Ectodermal cell (in vitro differentiated cells): ENCODE results near the gene MYO10.

Experiments
- H3K27ac ChIP-seq: 2 replicates; pipeline ENCODE4 v1.7.0; 2013; ENCODE audit warnings: mild to moderate bottlenecking, low read depth, low read length; ENCODE audit not compliant: insufficient read depth, poor library complexity, severe bottlenecking
- H3K27me3 ChIP-seq: 2 replicates; pipeline ENCODE4 v1.7.0; 2013; ENCODE audit warnings: mild to moderate bottlenecking, low read length; ENCODE audit not compliant: insufficient read depth, control insufficient read depth, poor library complexity, severe bottlenecking
- H3K36me3 ChIP-seq: one replicate; pipeline ENCODE4 v1.7.0; 2013; ENCODE audit warnings: low read length; ENCODE audit not compliant: control insufficient read depth, insufficient read depth
- H3K4me1 ChIP-seq: one replicate; pipeline ENCODE4 v1.7.0; 2013; ENCODE audit warnings: low read length; ENCODE audit not compliant: control insufficient read depth, insufficient read depth
- H3K4me3 ChIP-seq: 2 replicates; pipeline ENCODE4 v1.7.0; 2013; ENCODE audit warnings: low read depth, low read length, control low read depth; ENCODE audit not compliant: insufficient read depth
- H3K9me3 ChIP-seq: 2 replicates; pipeline ENCODE4 v1.7.0; 2013; ENCODE audit warnings: mild to moderate bottlenecking, low read length, moderate library complexity; ENCODE audit not compliant: control insufficient read depth
- WGBS, 2 experiments: methylation state at CpG; one replicate each; pipeline ENCODE4 v1.1.7; 2013; ENCODE audit warnings: missing lambda C conversion rate in 2 of 2; 5-methylcytosine and 5-hydroxymethylcytosine counted together

Gene MYO10

DNA sequence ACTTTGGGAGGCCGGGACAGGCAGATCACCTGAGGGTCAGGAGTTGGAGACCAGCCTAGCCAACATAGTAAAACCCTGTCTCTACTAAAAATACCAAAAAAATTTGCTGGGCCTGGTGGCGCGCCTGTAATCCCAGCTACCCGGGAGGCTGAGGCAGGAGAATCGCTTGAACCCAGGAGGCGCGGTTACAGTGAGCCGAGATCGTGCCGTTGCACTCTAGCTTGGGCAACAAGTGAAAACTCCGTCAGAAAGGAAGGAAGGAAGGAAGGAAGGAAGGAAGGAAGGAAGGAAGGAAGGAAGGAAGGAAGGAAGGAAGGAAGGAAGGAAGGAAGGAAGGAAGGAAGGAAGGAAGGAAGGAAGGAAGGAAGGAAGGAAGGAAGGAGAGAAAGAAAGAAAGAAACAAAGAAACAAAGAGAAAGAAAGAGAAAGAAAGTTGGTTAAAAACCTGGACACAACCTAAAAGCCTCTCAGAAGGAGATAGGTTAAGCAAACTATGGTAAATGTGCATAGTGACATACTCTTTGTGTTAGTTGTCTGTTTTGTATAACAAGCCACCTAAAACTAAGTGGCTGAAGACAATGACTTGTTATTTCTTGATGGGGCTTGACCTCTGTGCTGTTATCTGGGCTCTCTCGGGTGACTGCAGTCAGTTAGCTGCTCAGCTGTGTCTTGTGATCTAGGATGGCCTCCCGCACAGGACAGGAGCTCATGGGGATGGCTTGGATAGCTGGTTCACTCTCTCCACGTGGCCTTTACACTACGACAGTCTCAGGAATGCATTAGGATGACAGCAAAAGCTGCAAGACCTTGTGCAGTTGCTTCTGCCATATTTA is 8.0 kb upstream of the MYO10 start:
- Histone ChIP-seq H3K4me3 (no peak overlapping the region), H3K36me3 (no peaks in the 10 kb centered on the region), H3K27ac (no peak overlapping the region), H3K9me3 (no peaks in the 10 kb centered on the region), H3K27me3 (no peaks in the 10 kb centered on the region), H3K4me1 (peaks cover under 1% of the 10 kb centered on the region)
- 86 to 87% methylated on average over 14 to 15 of the region's 15 CpGs for WGBS, 2 experiments

DNA sequence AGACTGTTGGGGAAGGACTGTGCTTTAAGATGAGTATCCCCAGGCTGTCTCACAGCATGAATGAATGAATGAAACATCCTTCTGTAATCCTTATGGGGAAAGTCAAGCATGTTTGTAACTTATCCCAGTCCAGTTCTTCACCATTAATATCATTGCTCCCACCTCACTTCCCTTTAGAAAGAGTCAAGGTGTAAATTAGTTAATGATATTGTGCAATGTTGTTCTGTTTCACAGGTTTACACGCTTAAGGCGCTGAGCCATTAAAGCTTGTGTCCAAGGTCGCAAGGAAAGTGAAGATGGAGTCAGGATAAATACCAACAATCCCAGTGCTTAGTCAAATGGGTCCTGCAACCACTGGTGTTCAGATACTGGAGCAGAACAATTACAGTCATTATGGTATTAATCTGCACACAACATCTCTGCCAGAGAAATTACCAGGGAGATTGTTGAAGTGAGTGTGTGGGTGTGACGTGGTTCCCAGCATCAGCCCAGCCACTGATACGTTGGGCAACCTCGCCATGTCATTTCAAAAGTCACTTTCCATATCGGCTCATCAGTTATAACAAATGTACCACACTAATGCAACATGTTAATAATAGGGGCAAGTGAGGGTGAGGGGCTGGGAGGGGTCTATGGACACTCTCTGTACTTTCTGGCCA is 1.5 kb upstream of the MYO10 start:
- H3K9me3 ChIP-seq: no peaks in the 10 kb centered on the region
- H3K27ac ChIP-seq: no peak overlapping the region
- 87 to 93% methylated on average over 3 to 7 of the region's 7 CpGs for WGBS, 2 experiments
- peaks cover 43% of the 10 kb centered on the region for H3K27me3 ChIP-seq
- H3K4me3 ChIP-seq: no peak overlapping the region
- no peaks in the 10 kb centered on the region for H3K36me3 ChIP-seq
- H3K4me1 ChIP-seq: peaks cover 17% of the 10 kb centered on the region

DNA sequence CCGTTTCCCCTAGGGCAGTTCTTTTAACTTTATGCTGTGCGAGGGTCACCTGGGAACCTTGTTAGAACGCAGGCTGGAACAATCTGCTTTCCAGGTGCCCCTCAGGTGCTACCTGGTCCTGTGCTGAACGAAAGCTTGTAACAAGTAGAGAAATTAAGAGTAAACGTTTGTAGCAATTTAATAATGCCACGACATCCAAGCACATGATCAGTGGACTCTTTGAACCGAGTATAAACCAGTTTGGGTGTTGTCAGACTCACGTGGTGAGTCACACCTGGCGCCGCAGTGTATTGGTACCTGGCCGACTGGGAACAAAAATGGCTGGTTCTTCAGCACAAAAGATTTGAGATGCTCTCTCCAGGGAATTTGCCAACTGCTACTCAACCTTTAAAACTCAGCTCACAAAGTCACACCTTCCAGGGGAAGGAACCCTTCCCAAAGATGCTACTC is 926 bp upstream of the MYO10 start:
- H3K27me3 ChIP-seq: peaks cover 43% of the 10 kb centered on the region

DNA sequence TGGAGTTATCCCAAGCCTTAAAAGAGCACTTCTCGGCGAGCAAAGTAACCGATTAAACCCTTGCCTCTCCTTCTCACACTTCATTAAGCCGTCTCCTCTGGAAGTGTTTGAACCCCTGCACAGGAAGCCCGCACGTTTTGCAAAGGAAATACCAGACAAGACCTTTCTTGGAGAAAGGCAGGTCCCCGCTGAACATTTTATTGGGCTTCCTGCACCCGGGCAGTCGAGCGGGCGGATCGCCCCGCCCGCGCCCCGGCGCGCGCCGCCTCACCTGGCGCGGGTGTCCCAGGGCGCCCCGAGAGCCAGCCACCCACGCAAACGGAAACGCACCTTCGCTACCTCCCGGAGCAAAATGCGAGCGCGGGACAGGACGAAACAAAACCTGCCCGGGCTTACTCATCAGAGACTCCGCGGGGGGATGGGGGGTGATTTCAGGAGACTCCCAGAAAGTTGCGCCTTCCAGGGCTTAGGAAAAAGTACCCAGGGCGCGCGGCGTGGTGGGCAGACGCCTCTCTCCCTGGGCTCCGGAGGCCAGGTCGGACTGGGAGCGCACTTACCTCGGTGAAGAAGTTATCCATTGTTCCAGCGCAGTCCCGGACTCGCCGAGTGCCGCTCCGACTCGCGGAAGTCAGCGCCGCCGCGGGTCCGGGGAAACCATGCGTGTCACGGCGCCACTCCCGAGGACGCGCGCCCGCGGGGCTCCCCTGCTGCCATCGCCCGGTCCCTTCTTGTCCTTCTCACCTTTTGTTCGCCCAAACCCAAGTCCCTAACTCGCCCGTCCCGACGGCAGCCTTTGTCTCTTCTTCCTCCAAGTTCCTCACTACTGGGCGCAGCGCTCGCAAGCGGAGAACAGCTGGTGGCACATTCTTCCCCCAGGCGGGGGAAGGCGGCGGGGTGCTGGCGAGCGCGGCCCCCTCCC is 598 bp downstream of the MYO10 start:
- Histone ChIP-seq H3K27me3 (peaks cover 43% of the 10 kb centered on the region), H3K27ac (no peak overlapping the region)

More for the DNA sequence above, 926 bp upstream of the MYO10 start:
- Histone ChIP-seq H3K4me1 (peaks cover 19% of the 10 kb centered on the region), H3K36me3 (no peaks in the 10 kb centered on the region), H3K9me3 (no peaks in the 10 kb centered on the region), H3K27ac (no peak overlapping the region), H3K4me3 (peak overlapping the region; percentile 90)
- 37% methylated on average over 11 of the region's 11 CpGs for WGBS, 2 experiments

DNA sequence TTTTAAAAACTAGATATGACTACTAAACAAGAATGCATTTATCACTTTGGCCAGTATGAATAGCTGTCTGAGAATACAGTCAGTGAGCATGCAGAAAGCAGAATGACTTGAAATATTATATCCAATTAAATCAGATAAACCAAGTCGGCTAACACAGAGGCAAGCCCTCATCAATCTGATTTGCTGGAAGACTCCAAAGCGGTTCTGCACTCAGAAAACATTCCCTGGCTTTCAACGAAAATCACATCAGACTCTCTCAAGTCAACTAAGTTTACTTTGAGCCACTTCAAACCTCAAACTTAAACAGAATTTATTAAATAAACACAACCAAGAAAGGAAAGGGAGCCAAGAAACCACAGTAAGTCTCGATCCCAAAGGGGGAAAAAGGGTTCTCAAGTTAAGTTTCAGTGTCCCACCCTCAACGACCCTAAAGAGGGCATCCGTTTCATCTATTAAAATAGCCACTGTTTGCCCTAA is 1.4 kb downstream of the MYO10 start:
- Histone ChIP-seq H3K4me1 (peaks cover 27% of the 10 kb centered on the region), H3K36me3 (no peaks in the 10 kb centered on the region), H3K9me3 (no peaks in the 10 kb centered on the region), H3K4me3 (peak overlapping the region; percentile 90), H3K27me3 (peaks cover 43% of the 10 kb centered on the region), H3K27ac (no peak overlapping the region)
- WGBS, 2 experiments: 2 to 3% methylated on average over 6 of the region's 6 CpGs

More for the DNA sequence above, 598 bp downstream of the MYO10 start:
- no peaks in the 10 kb centered on the region for H3K9me3 ChIP-seq
- H3K36me3 ChIP-seq: no peaks in the 10 kb centered on the region
- WGBS, 2 experiments: 0% methylated on average over 85 of the region's 85 CpGs
- H3K4me1 ChIP-seq: peaks cover 25% of the 10 kb centered on the region
- peak overlapping the region; percentile 90 for H3K4me3 ChIP-seq

DNA sequence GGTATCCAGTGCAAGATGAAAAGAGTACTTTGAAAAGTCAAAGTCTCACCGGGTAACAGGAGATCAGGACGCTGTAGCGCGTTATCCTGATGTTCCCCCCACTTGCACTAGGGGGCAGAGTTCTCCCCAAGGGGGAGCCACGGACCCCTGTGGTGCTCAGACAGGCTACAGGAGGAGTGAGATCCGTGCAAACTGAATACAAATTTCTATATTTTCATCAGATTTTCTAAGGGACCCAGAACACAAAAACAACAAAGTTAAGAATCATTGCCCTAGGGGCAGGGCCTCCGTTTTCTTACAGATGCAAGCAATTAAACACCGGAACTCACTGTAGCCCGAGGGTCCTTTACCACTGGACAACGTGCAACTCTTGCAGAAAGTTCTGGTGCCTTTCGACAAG is 2.0 kb downstream of the MYO10 start:
- Histone ChIP-seq H3K27me3 (peaks cover 43% of the 10 kb centered on the region), H3K4me3 (peak overlapping the region; percentile 90), H3K27ac (no peak overlapping the region), H3K9me3 (no peaks in the 10 kb centered on the region), H3K36me3 (no peaks in the 10 kb centered on the region), H3K4me1 (peaks cover 27% of the 10 kb centered on the region)
- WGBS, 2 experiments: 5 to 7% methylated on average over 10 to 11 of the region's 11 CpGs

DNA sequence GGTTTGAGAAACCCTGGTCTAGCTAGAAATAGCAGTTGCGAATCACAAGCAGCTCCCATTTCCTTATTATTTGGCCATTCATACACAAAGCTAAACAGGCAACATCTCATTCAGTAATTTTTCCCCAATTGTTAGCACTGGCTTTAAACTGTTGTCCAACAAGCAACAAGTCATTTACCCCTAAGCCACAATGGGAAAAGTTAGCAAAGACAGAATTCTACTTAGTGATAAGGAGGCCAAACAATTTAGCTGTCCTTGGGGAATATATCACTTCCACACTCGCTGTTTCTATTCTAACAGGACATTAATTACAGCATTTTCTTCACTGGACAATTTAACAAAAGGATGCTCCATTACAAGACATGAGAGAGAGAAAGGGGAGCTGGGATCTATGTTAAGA is 2.8 kb downstream of the MYO10 start:
- peaks cover 23% of the 10 kb centered on the region for H3K4me1 ChIP-seq
- 90 to 100% methylated on average over 2 of the region's 2 CpGs for WGBS, 2 experiments
- peaks cover 40% of the 10 kb centered on the region for H3K27me3 ChIP-seq
- no peak overlapping the region for H3K27ac ChIP-seq
- H3K4me3 ChIP-seq: peak overlapping the region; percentile 90
- H3K9me3 ChIP-seq: no peaks in the 10 kb centered on the region
- no peaks in the 10 kb centered on the region for H3K36me3 ChIP-seq

DNA sequence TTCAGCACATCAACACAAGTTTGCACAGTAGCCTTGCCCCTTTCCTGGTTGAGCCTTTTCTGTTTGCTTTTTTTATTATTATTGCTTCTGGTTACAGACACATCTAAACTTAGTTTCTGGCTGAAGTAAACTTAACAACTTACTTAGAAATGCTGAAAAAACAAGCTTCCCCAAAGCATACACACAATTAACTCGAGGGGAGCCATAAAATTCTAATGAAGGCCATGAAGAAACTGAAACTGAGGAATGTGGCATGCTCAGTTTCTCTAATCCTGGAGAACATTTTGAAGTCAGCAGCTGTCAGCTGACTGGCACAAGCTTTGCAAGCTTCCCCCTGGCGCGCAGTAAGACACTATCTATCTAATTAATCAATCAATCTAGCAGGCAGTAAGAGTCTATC is 3.7 kb downstream of the MYO10 start:
- 81 to 90% methylated on average over 3 of the region's 3 CpGs for WGBS, 2 experiments
- H3K27me3 ChIP-seq: peaks cover 30% of the 10 kb centered on the region
- H3K4me3 ChIP-seq: no peak overlapping the region
- no peaks in the 10 kb centered on the region for H3K9me3 ChIP-seq
- H3K36me3 ChIP-seq: no peaks in the 10 kb centered on the region
- H3K27ac ChIP-seq: no peak overlapping the region
- H3K4me1 ChIP-seq: peaks cover 23% of the 10 kb centered on the region

DNA sequence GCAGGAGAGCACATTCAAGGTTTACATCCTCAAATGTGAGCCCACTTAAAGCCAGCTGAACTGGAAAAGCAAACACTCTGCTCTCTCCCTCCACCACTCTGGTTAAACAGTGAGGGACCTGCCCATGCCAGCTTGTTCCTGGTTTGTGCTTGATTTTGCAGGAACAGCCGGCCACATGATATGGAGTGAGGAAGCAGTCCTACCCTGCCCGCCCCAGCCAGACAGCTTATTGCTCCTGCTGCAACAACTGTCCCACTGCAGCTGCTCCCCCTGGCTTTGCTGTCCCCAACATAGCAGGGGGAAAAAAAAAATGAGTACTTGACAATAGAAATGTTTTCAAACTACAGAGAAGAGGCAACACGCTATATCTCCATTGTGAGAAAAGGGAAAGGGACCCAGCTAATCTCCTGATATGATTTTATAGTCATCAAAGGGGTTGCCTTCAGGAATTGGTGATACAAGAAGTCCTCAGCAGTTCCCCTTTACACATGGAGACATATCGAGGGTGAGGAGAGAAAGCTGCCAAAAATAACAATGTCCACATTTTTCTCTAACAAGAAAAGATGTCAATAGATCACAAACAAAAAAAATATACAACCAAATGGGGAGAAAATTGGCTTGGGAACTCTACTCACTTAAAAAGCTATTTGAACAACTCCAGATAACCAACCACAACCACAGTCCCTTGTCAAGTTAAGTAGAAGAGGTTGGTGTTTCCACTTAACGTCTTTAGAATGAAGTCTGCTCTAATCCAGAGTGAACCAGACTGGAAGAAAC is 4.6 kb downstream of the MYO10 start:
- no peaks in the 10 kb centered on the region for H3K36me3 ChIP-seq

More for the DNA sequence above, 4.6 kb downstream of the MYO10 start:
- Histone ChIP-seq H3K4me1 (peaks cover 17% of the 10 kb centered on the region), H3K9me3 (no peaks in the 10 kb centered on the region), H3K27ac (no peak overlapping the region), H3K4me3 (no peak overlapping the region), H3K27me3 (peaks cover 22% of the 10 kb centered on the region)
- WGBS, 2 experiments: 90 to 94% methylated on average over 4 to 5 of the region's 5 CpGs
